Measurements from ENCODE around the gene SOBP.
"Not testable (repeated sequence)": the region's sequence is repeated elsewhere in the genome, so short reads cannot be mapped to it uniquely, and the experiment has no call there.

Gene SOBP

DNA sequence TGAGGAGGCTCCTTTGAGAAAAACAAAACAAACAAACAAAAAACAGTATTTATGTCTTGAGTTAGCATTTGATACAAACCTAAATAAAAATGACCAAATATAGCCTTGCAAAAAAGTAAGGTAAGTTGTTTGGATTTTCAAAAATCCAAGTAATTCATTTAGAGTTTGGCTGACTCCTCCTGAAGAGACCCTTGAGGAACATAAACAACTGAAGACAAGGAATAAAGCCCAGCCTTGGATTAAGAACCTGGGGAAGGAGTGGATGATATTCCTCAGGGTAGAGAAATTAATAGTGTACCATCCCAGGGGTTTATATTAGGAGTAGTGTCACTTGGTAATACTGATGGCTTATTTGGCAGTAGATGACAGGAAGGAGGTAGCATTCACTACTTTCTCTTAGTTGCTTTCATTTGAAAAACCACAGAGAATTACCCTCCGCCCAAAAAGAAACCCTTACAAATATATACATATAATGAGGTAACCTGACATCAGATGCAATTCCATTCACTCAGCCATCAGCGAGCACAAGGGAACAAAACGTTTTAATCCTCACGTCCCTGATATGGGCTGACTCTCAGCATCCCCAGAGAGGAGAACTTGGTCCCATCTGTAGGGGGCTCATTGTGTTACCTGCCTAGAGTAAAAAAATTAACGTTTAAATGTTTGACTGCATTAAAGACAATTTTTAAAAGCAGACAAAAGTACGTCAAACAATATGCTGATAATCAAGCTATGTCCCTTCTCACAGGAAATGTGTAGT is 57.0 kb downstream of the SOBP start:
- FAIRE-seq: no peak

DNA sequence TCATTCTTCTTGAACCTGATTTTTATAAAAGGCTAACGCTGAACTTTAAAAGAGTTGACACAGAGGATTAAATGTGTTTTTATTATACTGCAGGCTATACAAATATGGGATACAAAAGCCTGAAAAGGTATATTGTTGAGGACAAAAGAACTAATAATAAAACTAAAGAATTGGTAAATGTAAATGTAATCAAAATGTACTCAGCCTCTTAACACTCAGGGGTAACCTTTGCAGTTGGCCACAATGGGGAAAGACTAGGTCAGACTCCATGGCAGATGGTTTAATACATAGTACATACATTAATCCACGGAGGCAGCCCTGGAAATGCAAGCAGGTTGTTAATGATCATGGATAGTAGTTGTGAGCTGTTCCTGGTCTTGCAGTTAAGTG is 57.5 kb downstream of the SOBP start:
- DNase-seq (ENCODE audit: insufficient read length, low spot score): no peak
- no peak for FAIRE-seq

More for the DNA sequence above, 57.0 kb downstream of the SOBP start:
- DNase-seq (ENCODE audit: insufficient read length, low spot score): no peak

DNA sequence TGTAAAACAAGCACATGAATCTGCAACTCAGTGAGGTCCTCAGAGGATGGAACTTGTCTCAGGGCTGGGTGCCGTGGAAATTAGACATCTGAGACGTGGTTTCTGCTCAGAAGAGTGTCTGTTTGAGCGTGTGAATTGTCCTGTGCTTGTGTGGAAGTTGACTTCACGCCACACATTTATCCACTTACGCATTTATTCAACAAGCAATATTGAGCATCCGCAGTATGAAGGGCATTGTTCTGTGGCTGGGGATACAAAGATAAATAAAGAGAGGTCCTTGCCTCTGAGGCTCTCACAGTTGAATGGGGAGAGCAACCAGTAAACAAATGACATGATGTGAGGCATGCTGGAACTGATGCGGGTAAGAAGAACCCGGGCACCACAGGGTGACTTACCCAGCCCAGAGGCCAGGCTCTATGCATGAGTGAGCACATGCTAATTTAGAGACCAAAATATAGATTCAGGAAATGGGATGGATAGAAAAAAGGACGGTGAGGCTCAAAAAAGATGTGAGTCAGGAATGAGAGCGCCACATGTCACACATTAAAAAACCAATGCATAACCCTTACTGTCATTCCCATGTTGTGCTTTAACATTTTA is 60.4 kb downstream of the SOBP start:
- DNase-seq (ENCODE audit: insufficient read length, low spot score) (no peak), FAIRE-seq (no peak)

DNA sequence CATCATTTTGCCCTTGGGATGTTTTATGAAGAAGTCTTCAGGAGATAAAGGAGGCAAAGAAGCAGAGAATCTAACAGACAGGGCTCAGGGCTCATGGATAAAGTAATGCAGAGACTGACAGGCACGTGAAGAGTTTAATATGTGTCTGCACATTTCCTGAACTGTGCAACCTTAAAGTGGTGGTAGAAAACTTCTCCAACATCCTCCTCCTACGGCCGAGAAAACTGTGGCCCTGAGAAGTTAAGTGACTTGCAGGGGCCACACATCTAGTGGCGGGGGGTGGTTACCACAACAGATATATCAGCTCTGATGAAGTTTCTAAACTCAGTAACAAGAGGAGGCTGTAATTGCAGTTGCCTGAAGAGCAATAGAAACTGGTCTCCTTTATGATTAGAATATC is 61.0 kb downstream of the SOBP start:
- no peak for FAIRE-seq

DNA sequence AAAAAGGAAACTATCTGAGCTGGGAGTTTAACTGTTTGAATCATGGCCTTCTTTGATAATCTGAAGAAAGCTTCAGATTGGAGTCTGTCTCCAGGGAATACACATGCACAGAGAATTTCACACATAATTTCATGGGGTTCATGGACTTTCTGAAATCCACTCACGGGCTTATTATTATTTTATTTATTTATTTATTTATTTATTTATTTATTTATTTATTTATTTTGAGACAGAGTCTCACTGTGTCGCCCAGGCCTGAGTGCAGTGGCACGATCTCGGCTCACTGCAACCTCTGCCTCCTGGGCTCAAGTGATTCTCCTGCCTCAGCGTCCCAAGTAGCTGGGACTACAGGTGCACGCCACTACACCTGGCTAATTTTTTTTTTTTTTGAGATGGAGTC is 63.2 kb downstream of the SOBP start:
- FAIRE-seq; DNase-seq (ENCODE audit: insufficient read length, low spot score): not testable (repeated sequence)

More for the DNA sequence above, 61.0 kb downstream of the SOBP start:
- DNase-seq (ENCODE audit: insufficient read length, low spot score): no peak

DNA sequence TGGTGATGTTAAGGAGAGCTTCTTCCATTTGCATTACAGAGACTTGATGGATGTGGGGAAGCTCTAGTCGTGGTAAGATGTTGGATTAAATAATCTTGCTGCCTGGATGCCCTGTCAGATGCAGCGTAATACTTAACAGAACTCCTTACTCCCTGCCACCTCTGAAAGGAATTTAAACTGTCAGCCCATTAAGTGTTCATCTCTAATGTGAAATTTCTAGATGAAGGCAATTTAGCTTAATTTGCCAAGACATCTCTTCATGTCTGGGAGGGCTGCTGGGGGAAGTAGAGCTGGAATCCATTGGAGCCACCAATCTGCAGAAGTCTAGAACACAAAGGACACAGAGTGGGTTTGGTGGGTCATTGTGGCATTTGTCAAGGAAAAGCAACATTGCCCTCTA is 64.4 kb downstream of the SOBP start:
- FAIRE-seq (no peak), DNase-seq (ENCODE audit: insufficient read length, low spot score) (no peak)

DNA sequence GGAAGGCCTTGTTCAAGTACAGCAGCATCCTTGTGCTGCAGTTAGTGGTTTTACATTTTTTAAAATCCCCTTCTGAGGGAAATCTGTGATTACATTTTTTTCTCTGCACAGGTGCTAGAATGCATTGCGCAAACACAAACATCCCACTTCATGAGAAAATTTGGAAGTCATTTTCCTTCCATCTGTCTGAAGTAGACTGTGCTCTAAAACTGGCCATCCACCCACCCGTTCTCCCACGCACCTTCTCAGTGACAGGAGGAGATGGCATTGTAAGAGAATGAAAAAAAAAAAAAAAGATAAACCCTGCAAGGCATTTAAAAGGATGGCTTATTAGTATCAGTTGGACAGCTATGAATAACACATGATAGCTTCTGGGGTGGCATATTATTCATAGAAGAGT is 65.0 kb downstream of the SOBP start:
- DNase-seq (ENCODE audit: insufficient read length, low spot score) (no peak), FAIRE-seq (no peak)

DNA sequence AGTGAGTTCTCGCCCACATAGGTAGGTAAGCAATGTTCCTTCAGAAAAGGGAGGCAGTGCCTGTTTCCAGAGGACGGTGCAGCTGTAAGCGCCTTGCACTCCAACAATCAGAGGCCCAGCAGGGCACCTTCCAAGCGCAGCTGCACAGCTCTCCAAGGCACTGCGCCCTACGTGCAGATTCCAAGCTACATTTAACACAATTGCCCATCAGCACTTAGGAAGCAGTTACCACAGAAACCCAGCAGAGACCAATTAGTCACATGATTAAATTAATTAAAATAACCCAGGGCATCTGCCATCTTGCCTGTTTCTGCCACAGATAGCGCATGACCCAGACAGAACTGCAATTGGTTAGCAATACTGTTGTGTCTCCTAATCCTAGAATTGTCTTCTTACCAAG is 65.5 kb downstream of the SOBP start:
- FAIRE-seq (no peak), DNase-seq (ENCODE audit: insufficient read length, low spot score) (no peak)

DNA sequence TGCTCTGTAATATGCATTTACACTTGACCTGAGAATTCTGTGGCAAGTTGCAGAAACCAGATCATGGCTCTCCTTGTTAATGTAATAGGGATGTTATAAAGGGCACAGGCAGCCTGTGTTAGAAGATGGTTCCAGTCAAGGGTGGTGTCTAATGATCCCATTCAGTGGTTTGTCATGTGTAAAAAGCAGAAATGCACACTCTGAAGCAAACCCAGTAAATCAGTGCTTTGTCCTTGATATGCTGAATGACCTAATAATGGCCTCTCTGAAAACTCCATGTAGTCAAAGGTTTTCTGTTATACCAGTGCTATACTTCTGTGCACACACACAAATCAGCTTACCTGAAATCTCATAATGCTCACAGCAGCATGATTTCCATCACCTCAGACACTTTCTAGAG is 66.2 kb downstream of the SOBP start:
- FAIRE-seq (no peak), DNase-seq (ENCODE audit: insufficient read length, low spot score) (no peak)

DNA sequence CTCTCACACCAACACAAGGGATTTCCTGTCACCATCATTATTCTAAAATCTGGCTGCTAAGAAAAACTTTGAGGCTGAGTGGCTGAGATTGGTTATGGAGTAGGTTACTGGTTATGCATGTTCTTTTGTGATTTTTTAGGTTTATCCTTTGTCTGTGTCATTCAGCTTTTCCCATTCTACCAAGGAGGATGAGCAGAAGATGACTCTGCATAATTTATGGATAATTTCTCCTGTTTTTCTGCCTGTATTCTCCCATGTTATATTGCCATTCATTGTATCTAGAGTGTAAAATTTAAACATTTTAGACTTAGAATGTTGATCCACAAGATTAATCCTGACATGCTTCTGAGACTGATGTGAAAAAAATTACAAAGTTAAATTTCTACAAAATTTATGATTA is 67.8 kb downstream of the SOBP start:
- DNase-seq (ENCODE audit: insufficient read length, low spot score) (no peak), FAIRE-seq (no peak)

DNA sequence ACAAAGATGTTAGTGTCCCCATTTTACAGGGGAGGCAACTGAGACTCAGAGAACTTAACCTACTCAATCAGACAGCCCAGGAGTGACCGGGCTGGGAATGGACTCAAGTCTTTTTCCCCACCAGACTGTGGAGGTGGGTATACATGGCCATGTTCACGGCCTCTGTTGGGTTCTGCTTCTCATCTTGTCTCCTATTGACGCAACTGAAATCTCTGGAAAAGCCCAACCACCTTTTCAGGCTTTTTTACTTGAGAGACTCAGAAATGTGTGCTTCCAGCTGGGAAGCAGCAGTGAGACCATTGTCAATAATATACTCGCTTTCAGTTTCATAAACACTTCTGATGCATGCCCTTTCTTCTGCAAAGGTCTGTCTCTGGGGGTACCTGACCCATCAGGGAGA is 70.7 kb downstream of the SOBP start:
- no peak for DNase-seq (ENCODE audit: insufficient read length, low spot score)
- FAIRE-seq: no peak

DNA sequence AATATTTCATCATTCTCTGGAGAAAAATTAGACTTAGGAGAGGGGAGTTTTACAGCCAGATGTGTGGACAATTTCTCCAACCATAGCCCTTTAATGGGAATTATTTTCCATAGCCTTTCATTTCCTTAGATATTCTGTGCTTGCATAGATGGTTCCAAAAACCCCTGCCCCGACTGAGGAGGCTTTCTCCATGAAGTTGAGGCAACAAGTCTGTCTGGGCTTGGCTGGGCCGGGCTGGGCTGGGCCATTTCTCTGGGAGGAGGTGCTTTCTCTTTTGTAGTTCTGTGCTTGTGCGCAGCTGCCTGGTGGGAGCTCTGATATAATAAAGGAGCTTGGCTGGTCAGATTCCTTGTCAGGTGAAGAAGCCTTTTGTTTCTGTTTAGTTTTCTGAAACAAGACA is 71.4 kb downstream of the SOBP start:
- no peak for FAIRE-seq
- DNase-seq (ENCODE audit: insufficient read length, low spot score): no peak

DNA sequence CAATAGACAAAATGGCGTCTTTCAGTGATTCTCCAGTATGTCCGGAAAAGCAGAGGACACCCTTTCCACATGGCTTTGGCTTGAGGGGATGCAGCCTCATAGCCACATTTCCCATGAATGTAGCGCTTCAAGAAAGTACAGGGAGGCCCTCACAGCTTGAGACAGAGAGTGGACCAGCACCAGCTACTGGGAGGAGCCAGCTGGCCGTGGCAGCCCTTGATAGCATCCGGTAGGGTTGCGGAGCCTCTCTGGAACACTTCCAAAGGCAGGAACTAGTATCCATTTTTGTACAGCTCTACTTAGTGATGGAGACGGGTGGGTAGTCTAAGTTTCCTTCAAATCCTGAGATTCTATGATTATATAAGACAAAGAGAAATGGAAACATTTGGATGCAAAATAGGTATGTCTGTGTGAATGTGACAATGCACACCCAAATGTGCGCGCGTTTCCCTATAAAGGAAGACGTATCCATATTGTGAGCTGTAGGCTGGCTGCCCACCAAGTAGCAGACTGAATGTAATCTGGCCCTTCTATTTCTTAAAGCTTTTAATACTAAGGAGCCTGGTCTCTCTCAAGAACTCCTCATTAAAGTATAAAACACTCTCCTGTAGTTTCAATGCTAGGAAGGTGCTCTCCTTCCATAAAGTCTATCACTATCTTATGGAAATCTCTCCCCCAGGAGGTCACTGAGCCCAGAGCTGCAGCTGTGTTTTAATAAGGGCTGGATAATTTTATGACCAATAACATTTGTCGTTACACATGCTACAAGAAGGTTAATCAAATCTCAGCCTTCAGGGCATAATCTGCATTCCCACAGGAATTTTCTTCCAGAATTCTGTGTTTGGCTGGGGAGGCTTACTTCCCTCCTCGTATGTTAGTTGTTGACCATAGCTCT is 74.0 kb downstream of the SOBP start:
- no peak for FAIRE-seq

DNA sequence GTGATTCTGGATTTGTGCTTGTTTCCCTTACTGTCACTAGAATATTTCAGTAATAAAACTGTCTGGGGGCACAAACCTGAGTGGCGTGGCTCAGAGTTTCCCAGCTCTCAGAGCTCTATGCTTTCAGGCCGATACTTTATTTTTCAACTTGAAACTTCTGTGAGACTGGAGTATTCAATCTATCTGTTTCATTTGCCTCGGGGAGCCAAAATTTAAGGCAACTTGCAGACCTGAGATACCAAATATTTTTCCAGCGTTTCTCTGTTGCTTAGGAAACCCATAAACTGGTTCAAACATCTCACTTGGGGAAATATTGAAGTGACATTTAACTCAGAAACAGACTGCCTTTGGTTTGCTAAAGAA is 74.7 kb downstream of the SOBP start:
- DNase-seq (ENCODE audit: insufficient read length, low spot score): no peak
- FAIRE-seq: no peak

More for the DNA sequence above, 74.0 kb downstream of the SOBP start:
- no peak for DNase-seq (ENCODE audit: insufficient read length, low spot score)

DNA sequence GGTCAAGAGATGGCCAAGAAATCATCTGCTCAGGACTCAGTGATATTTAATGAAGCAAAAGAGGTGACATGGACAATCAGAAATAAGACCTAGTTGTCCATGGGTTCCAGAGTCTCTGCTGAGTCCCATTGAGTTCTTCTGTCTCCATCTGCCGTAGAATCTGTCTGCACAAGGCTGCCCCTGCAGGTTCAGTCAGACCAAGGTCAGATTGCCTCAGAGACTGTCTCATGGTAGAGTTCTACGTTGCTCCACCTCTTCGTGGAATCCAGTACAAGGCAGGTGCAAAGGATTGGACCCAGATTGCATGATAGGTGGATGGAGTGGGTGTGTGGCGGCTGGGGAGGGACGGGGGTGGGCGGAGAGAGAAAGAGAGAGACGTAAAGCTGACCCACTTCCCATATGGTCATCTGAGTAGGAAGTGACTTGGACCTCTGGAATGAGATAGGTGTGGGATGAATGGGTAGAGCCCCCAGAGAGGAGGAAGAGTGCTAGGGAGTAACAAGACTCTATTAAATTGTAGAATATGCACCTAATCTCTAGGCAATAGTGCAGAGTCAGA is 75.3 kb downstream of the SOBP start:
- no peak for DNase-seq (ENCODE audit: insufficient read length, low spot score)
- FAIRE-seq: no peak

DNA sequence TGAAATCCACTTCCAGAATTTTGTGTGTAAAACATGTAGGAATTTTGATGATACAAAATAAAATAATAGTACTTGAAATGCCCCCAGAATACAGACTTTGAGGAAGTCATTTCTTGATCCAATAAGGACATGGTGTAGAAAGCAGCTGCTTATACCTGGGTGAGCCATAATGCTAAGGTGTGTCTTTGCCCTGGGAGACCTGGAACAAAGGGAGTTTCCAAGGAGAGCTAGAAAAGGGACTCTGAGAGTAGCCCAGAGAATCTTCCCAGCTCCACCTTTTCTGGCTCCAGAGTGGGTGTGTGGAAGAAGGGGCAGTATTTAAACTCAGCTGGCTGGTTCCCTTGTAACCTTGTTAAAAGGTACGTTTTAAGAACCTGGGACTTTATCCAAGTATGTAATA is 77.7 kb downstream of the SOBP start:
- FAIRE-seq: no peak

DNA sequence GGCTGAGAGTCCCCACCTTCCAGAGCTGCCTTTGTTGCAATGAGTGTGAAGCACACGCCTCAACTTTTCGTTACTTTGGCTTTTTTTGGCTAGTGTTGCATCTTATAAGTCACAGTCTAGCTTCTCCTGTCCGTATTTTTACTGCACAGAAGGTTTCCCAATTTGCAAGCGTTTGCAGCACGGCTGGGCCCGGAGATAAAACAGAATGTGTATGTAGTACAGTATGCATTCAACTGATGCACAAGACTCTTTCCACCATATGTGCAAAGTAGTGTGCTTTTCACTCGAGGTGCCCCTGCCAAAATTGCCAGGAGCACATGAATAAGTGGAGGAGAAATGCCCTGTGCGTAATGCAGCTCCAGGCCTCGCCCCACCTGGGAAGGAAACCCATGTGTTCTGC is 79.6 kb downstream of the SOBP start:
- peak; percentile 69 for FAIRE-seq
- DNase-seq (ENCODE audit: insufficient read length, low spot score): no peak

More for the DNA sequence above, 77.7 kb downstream of the SOBP start:
- no peak for DNase-seq (ENCODE audit: insufficient read length, low spot score)

DNA sequence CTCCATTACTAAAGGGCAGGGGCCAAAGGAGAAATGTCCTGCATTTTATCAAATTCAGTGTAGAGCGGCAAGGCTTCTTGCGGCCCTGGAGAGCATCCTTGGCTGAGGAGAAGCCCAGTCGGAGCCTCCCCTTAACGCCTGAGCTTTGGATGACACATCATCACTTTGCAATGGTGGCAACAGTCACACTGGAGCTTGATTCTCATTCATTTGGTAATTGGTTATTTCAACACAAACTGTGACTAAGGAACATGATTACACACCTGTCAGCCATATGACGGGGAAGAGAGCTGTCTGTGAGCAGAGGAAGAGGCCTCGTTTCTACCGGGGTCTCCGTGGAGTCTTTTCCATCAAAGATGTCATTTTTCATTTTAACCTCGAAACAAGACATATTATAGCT is 81.4 kb downstream of the SOBP start:
- DNase-seq (ENCODE audit: insufficient read length, low spot score) (no peak), FAIRE-seq (no peak)

DNA sequence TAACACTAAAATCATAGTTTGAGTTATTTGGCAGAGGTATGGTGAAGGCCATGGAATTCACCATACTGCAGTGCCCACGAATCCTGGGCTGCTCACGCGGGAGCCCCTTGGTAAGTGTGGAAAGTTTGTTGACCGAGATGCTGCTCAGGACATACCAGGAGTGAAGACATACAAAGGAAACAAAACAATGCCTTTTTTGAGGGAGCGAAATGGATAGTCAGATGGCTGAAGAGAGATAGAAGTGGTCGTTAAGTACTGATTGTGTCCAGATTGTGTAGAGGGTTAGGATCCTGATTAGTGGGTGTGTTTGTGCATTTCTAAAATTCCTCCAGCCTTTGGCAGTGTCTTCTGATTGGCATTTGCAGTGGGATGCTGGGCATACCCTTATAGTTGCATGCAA is 83.0 kb downstream of the SOBP start:
- FAIRE-seq (no peak), DNase-seq (ENCODE audit: insufficient read length, low spot score) (no peak)

DNA sequence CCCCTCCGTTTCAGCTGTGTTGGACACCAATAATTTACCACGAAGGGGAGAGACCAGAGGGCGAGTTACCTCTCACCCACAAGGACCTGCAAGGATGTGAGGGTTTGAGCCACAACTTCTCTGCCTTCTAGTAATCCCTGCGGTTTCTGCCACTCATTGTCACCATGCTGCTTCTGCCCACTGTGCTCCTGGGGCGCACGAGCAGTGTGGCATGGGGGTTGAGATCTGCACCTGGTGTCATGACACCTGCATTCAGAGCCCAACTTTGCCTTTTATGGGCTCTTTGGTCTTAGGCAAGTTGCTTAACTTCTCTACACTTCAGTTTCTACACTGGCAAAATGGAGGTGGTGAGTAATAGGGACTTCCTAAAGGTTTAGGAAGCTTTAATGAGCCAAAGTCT is 84.9 kb downstream of the SOBP start:
- no peak for FAIRE-seq
- DNase-seq (ENCODE audit: insufficient read length, low spot score): no peak

DNA sequence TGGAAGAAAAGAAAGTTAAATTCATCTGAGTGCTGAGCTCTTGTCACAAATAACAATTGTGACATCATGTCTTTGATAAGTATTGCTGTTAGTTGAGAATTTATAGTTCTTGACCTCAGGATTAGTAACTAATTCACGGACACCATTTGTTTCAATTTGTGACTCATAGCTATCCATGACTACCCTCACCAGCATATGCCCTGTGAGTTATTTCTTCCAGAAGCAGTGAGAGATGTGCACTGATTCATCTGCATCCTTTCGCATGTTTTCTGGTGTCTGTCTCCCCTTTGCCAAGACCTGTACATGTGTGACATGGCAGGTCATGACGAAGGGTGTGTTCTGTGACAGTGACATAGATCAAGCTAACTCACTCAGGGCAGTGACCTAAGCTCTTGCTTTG is 86.9 kb downstream of the SOBP start:
- no peak for FAIRE-seq
- DNase-seq (ENCODE audit: insufficient read length, low spot score): peak; percentile 10
